Activated CD8-positive, alpha-beta memory T cell treated with anti-CD3 and anti-CD28 coated beads, Interleukin-2, amount 50 U/mL, for 1 hour (primary cell): ENCODE results near the gene HTR6.
A peak's percentile ranks its signal among the peaks of the same experiment; 100 is the strongest.

Source experiments
- DNase-seq: peaks from one replicate; pipeline ENCODE4 v3.0.0-alpha.2; 2020; ENCODE audit errors: extremely low read depth

HTR6 gene

DNA sequence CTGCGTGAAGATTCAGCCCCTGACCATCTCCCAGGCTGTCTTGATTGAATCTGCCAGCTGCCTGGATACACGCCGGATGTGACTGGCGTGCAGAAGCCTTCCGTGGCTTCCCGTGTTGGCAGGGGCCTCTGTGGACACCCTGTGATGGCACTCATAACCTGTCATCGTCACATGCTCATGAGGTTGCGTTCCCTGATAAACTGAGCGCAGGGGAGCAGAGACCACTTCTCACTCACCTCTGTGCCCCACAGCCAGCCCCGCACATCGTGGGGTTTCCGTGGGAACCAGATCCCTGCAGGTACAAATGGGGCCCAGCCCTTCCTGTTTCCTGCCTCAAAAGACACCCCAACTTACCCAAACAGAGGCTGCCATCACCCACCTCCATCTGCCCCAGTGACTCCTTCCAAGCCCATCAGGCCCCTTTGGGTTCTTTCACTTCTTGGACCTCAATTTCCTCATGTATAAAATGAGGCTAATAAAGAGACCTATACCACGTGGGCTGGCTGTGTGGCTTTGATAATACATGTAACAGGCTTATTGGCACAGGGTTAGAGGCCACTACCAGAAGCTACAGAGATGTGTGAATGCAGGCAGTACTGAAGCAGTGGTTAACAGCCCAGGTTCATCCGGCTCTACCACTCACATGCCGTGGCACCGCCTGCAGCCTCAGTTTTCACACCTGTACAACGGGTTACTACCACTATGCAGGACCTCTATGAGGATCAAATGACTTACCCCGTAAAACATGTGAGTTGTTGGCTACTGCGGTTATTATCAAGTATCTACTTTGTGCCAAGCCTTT lies 23.6 kb downstream of the HTR6 start:
- DNase-seq, result no peak

DNA sequence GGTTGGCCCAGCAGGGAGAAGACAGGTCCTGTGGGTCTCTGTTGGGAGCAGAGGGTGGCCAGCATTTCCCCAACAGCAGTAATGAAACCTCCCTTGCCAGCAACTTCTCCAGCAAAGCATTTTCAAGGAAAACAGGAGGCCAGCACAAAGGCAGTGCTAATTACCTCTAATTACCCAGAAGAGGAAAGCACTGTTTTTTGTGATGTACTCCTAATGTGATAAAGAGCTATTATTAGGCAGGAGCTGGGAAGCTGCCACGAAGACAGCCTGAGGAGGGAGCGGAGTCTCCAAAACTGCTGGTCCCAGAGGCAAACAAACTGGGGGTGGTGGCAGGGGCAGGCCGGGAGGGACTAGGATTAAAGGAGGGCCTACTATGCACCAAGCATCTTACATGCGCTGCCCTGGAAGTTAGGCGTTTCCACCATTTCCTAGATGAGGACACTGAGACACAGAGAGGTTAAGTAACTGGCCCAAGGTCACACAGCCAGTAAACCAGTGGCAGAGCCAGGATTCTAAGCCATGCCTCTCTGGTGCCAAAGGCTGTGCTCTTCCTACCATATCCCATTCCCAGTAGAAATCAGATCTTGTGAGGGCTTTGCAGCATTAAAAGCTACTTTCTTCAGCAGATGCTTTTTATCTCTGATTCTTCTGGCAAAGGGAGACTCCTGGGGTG lies 24.5 kb downstream of the HTR6 start:
- no peak for DNase-seq

DNA sequence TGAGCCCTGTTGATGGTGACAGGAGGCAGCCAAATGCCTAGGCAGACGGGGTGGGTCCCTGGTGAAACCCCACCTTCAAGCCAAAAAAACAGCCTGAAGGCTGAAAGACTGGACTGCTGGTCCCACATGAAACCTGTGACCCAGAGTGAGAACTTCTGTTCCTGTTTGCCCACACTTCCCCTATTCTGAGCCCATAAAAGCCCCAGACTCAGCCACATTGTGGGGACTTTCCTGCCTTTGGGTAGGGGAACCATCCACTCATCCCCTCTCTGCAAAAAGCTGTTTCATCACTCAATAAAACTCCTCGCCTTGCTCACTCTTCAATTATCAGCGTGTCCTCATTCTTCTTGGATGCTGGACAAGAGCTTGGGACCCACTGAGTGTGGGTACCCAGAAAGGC lies 25.2 kb downstream of the HTR6 start:
- no peak for DNase-seq

DNA sequence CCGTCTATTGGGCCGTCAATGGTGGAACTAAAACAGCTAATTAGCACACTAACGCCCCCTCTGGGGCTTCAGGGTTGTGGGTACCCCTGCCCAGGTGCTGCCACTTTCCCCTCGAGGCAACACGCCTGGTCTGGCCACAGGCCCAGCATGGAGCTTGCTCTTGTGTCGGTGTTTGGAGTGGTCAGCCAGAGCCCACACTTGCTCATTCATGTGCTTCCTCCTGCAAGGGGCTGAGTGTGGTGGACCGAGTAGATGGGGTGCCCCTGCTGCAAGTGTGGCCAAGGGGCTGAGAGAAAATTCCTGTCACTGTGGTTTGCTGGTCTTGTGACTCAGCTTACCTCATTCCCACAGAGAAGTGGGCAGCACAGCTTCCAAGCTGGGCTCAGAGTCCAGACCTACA lies 25.7 kb downstream of the HTR6 start:
- DNase-seq, result no peak

DNA sequence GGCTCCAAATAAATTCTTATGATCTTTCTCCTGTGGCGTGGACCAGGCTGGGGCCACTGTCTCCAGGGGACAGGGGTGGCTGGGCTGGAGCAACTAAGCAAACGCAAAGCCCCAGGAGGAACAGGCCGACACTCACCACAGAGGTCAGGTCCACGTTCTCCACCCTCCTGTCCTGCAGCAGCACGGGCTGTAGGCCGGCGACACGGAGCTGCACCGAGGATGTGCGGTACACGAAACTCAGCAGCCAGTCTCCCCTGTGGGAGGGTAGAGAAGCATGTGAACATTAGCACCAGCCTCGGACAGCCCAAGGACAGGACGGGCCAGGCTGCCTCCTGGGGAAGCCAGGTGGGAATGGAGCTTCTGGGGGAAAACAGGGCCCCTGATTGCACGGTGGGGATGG lies 29.6 kb downstream of the HTR6 start:
- DNase-seq, result no peak

DNA sequence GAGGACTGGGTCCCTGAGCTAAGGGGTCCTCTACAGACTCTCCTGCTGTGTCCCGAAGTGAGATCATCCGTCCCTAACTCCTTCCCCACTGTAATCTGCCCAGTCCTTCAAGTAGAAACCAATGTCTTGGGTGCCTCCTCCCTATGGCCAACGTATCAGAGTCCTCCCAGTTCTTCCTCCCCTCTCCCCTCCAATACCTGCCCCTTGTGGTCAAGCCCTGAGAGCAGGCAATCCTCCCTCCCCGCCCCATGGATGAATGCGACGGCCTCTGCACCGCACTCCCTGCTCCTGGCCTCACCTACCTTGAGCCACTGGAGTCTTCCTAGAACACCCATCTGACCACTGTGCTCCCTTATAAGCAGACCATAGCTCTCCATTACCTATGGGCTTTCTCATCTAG lies 31.1 kb downstream of the HTR6 start:
- DNase-seq, result no peak

DNA sequence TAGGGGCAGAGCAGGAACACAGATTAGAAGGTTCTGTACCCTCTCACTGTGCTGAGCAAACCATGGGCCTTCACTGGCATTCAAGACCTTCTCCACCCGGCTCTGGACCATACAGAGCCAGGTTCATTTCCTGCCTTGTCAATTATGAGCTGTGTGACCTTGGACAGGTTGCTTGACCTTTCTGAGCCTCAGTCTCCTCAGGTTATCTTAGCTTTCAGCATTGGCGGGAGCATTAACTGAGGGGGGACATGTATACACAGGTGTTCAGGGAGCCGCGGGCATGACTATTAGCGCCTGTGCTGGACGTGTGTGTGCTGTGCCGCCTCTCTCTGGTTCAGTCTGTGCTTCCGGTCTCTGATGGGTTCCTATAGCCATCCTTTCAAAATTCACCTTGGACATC lies 32.1 kb downstream of the HTR6 start:
- DNase-seq, result no peak

DNA sequence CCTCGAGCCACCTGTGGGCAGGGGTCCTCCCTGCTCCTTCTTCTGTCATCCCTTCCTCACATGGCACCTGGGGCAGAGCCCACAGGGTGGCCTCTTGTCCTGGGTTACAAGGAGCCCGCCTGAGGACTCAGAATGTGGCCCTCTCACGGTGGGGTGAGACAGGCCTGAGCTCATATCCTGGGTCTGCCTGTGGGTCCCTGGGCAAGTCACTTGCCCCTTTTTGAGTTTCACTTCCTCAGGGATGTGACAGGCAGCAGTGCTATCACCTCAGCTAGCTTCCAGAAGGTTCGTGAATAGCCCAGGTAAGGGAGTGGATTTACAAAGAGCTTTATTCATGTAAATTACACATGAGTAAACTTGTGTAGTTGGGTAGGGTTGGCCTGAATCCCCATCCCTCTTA lies 33.5 kb downstream of the HTR6 start:
- no peak for DNase-seq

DNA sequence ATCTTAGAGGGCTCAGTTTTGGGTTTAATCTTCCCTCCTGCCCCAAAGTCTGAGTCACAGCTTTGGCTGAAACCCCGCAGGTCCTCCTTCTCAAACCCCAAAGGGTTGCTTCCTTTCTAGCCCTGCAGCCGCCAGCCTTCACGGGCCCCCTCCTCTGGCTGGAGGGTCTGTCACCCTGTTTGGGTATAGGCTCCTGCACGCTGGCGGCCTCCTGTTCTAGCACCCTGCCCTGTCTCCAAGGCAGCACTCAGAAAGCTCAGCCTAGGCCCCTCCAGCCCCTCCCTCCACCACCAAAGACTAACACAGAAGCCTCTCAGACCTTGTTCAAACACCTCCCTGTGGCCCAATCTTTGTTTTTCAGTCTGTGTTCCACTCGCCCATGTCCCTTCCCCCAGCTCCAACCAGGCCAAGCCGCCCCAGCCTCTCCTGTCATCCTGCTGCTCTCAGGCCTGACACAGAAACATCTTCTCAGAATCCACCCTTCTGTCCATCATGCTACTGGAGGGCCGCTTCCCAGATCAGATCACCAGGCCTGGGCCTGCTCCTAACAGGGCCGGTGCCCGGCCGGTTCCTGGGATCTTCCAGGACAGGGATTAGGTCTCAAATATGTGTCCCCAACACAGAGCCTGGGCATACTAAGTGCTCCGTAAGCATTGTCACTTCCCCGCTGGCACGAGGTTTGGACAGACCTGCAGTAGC lies 35.6 kb downstream of the HTR6 start:
- DNase-seq, result no peak

DNA sequence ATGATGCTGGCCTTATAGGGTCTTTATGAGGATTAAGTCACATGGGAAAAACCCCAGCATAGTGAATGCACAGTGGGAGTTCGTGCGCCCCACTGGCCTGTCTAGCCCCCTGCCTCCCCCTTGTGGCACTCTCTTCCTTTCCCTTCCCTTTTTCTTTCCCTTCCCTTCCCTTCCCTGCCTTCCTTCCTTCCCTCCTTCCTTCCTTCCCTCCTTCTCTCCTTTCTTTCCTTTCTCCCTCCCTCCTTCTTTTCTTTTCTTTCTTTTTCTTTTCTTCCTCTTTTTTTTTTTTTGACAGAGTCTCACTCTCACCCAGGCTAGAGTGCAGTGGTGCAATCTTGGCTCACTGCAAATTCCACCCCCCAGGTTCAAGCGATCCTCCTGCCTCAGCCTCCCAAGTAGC lies 38.6 kb downstream of the HTR6 start:
- DNase-seq, result no peak

DNA sequence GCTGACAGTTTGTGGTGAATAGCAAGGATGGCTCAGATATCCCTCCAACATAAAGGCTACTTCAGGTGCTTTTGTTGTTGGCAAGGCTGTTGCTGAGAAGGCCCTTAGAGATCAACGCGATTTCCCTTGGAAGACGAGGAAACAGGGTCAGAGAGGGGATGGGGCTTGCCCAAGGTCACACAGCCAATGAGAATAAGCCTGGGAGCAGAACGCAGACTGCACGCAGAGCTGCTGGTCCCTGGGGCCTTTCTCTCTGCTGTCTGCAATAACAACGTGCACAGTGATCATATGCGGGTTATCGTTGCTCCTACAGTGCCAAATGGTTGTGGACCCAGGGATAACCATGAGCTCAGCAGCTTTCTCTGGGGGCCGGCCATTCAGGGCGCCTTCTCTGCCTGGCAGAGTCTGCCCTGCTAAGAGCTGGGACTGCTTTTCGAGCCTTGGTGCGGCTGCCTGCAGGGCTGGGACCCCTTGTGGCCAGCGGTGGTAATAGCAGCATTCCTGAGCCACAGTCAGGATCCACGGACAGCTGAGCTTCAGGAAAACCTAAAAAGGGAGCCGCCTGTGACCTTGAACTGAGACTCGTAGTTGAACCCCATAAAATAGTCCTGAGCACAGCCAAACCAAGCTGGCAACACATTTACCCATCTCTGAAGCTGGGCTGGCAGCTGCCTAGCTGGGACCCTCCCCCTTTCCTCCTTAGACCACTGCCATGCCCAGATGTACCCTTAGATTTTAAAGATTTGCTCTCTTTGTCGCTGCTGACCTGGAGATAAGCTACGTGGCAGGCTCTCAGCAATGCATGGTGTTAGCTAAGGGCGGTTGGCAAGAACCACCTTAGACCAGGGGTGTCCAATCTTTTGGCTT lies 39.8 kb downstream of the HTR6 start:
- DNase-seq, result no peak

DNA sequence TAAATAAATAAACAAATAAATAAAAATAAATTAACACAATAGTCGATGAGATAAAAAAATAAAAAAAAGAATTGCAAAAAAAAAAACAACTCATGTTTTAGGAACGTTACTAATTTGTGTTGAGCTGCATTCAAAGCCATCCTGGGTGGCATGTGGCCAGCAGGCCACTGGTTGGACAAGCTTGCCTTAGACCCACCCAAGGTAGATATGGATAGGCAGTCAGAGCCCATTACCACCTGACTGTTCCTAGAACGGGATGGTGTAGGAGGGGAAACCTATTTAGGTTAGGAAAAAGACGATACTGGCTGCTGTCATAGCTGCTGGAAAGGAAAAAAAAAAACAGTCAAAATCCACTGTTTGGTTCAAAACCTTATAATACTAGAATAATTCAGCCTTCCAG lies 40.8 kb downstream of the HTR6 start:
- no peak for DNase-seq

DNA sequence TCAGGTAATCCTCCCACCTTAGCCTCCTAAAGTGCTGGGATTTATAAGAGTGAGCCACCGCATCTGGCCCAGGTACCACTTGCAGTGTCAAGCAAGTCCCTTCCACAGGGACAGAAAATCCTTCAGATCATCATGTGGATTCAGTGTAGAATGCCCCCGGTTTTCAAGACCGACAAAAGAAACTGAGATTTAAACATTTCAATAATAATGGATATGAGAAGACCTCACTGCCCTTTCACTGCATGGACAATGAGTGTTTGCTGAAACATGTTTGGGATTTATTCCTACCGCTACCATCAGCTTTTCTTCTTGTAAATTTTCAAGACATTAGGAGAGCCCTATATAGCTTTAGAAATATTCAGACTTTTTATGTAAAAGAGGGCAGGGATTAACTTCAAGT lies 41.5 kb downstream of the HTR6 start:
- DNase-seq, result no peak

DNA sequence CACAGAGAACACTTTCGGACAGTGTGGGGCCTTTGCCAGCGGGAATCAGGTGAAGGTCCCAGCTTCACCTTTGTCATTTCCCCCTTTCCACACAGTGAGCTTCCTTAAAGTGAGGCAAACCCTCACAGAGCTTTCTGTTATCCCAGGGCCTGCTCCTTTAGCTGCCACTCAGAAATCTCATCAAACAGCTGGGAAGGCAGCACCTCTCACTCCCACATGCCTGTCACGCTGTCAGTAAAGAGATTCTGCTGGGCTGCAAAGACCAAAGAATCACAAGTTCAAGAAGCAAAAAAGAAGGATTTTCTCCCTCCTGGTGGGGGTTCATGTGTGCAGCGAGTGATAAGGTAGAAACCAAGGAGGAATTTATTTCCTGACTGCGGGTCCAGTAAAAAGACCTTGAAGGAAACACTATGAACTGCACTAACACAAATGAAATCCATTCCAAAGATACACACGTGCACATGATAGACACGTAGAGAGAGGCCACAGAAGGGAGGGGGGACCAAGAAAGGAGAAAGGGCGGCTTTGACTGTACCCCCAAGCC lies 44.0 kb downstream of the HTR6 start:
- DNase-seq, result no peak

DNA sequence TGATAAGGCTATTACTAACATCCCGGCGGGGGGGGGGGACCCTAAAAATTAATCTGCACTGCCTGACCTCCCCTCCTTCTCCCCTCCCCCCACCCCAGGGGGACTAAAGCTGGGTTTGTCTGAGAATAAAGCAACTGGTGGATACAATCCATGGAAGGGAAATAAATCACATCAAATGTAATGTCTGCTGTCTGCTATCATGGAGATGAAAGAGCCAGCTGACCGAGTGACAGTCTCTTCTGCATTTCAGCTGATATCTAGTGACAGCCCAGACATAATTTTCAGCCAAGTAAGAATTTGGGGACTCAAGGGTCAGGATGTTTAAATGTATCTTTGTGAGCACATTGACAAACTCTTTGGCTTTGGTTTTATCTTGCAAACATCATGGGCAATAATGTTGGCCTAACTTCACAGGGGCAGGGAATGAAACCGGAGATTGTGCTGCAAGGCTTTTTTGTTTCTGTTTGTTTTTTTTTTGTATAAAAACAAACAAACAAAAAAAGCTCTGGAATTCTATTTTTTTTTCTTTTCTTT lies 44.7 kb downstream of the HTR6 start:
- no peak for DNase-seq

DNA sequence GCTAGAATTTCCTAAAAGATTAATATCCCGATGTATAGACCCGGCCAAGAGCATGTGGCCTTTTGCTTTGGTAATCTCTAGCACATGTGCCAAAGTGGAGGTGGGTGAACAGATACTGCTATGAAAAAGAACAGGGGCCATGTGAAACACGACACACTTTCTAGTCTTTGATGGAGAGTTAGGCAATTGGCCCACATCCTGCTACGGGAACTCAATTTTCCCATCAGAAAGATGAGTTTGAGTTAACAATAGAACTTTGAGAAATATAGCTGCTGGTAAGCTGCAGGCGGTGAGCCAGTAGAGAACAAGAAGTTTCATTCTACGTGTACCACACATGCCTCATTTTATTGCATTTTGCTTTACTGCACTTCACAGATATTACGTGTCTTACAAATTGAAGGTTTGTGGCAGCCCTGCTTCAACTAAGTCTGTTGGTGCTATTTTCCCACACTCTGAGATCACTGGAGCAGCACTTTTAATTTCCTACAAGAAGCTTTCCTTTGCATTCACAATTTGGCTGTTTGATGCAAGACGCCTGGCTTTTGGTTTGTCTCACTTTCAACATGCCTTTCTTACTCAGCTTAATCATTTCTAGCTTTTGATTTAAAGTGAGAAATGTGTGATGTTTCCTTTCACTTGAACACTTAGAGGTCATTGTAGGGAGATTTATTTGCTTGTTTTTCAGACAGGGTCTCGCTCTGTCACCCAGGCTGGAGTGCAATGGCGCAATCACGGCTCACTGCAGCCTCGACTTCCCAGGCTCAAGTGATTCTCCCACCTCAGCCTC lies 46.3 kb downstream of the HTR6 start:
- no peak for DNase-seq

DNA sequence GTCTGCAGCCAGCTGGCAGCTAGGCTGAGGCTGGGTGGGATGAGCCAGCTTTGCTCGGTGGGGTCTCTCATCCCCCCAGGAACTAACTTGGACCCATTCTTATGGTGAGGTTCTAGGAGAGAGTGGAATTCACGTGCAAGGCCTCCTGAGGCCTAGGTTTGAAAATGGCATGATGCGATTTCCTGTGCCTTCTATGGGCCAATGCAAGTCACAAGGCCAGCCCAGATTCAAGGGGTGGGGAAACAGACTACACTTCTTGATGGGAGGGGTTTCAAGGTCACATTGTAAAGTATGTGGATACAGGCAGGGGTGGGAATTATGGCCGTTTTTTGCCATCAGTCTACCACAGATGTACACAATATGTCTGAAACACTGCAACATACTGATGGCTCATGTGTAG lies 48.3 kb downstream of the HTR6 start:
- no peak for DNase-seq

DNA sequence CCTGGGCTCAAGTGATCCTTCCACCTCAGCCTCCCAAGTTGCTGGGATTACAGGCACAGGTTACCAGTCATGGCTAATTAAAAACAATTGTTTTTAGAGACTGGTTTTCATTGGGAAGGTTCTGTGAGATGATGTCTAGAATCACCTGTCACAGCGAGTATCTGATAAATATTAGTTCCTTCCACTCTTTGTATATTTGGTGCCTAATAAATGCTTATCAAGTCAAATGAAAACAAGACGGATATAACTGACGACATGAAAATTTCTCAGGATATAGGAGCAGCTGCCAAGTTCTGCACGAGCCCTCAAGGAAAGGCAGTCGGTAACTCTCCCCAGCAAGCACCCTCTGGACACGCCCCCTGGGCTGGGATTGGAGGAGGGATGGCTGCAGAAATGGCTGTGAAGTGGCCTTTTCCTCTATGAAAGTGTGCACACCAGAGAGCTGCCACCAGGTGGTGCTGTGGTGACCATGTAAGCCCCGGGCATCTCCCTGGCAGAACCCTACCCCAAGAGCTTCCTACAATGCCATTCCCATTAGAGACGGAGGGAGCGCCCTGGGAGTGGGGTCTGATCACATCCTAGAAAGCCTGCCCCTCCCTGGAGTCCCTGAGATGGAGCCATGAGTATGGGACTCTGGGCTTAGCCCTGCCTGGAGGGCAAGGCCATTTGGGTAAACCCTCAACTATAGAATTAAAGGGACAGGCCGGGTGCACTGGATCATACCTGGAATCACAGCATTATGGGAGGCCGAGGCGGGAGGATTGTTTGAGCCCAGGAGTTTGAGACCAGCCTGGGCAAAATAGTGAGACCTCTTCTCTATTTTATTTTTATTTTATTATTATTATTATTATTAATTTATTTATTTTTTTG lies 50.9 kb downstream of the HTR6 start:
- DNase-seq, result peak; percentile 40

DNA sequence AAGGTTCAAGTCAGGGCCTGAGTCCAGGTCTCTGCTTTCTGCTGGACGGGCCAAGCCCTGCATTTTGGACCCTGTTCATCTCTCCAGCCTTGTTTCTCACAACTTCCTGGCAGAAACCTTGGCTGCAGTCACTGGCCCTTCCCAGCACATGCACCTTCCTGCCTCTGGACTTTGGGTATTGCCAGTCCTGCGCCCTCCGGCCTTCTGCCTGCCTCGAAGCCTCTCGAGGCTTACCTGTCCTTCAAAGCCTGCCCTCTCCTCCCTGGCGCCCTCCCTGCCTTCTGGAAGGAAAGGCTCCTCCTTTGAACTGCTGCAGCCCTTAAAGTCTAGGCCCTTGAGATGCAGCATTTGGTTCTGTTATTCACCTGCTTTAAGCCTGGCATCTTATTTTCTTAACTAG lies 52.8 kb downstream of the HTR6 start:
- DNase-seq, result no peak

DNA sequence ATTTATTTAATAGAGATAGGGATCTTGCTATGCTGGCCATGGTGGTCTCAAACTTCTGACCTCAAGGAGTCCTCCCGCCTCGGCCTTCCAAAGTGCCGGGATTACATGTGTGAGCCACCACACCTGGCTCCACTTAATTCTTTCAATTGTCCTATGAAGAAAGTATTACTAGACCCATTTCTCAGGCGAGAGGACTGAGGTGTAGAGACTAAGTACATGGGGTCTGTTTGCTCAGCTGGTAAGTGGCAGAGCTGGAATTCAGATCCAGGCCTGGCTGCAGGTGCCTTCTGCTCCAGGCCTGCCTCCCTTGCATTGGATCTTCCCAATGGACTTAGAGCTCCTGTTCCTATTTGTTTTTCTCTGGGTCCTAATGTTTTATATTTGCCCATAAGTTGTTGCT lies 55.5 kb downstream of the HTR6 start:
- no peak for DNase-seq
